Sigmoid colon (tissue), 4 donors: ENCODE measurements around the gene INSL4.

Source experiments
- CTCF ChIP-seq, 4 experiments: fragments of 450-650 bp in 3 of 4; fragments of 200-600 bp in 1 of 4; IDR thresholded peaks; one replicate each; pipeline ENCODE4 v1.5.1; 2016 to 2019; ENCODE audit warnings: antibody characterized with exemption in 4 of 4, mild to moderate bottlenecking in 3 of 4, moderate library complexity in 2 of 4
- EP300 ChIP-seq, 4 donors: sonication (generic); formaldehyde crosslinking; IDR thresholded peaks; one replicate each; pipeline ENCODE4 v1.6.1; 2017; ENCODE audit warnings: antibody characterized with exemption in 4 of 4
- POLR2A ChIP-seq, 2 donors: fragments of 450-650 bp; IDR thresholded peaks; one replicate each; pipeline ENCODE4 v1.6.1; 2016; ENCODE audit warnings: antibody characterized with exemption in 2 of 2, mild to moderate bottlenecking in 2 of 2, moderate library complexity in 2 of 2

- TF ChIP-seq CTCF (IDR thresholded peaks at IDR 0.05) (no peak), POLR2A (IDR thresholded peaks at IDR 0.05) (no peak), EP300 (IDR thresholded peaks at IDR 0.05) (no peak)
These were observed at the start of gene INSL4 for GRCh38 chr9:5231212-5231611.
